GM12892 (cell line): ENCODE measurements around the gene CACNA2D2.
A peak's percentile ranks its signal among the peaks of the same experiment; 100 is the strongest.

Experiments
- POLR2A ChIP-seq: IDR thresholded peaks from 2 replicates; pipeline ENCODE4 v1.6.1; 2011; ENCODE audit warnings: low read depth, low read length, control low read depth
- POLR2AphosphoS5 ChIP-seq: IDR thresholded peaks from 2 replicates; pipeline ENCODE4 v1.6.1; 2011; ENCODE audit warnings: low read depth, low read length, control low read depth
- TAF1 ChIP-seq: IDR thresholded peaks from 2 replicates; pipeline ENCODE4 v1.6.1; 2011; ENCODE audit warnings: low read depth, mild to moderate bottlenecking, control low read depth, low read length, borderline replicate concordance

- no peak for TF ChIP-seq TAF1
- no peak for TF ChIP-seq POLR2AphosphoS5
- TF ChIP-seq POLR2A: 0 out of 2 replicates have a peak, but pooled peaks have one; percentile 12
These were observed 168.9 kb downstream of the CACNA2D2 start for GRCh38 chr3:50334339-50335075.
